Activated CD8-positive, alpha-beta T cell treated with anti-CD3 and anti-CD28 coated beads, Interleukin-2, amount 10 ng/mL, durations not matched to agents 7 days and 5 days (primary cell): ENCODE measurements around the gene MSI2. TPM values are rescaled to one million over a fixed set of nuclear protein-coding genes. Genes with fewer than 3 reads are reported as not detected.

Experiments used
- ATAC-seq: fragments of 150-1000 bp; cut with Tn5 transposase; one replicate; pipeline ENCODE4 v1.10.0; 2021; ENCODE audit warnings: moderate library complexity
- CTCF ChIA-PET: fragments of 350-600 bp; sonication (Branson Sonifier 250); formaldehyde crosslinking; loops from one replicate; lab custom pipeline; 2021; ENCODE audit warnings: antibody characterized with exemption; lab: Charles Lee
- POLR2A ChIA-PET: fragments of 350-600 bp; sonication (Branson Sonifier 250); formaldehyde crosslinking; loops from one replicate; lab custom pipeline; 2021; ENCODE audit warnings: antibody characterized with exemption; lab: Charles Lee
- DNase-seq: peaks from one replicate; pipeline ENCODE4 v3.0.0-alpha.2; 2020
- H3K27ac Mint-ChIP-seq: one replicate; pipeline ENCODE4 v1.8.0; 2021; ENCODE audit warnings: mild to moderate bottlenecking, mixed read lengths
- H3K27me3 Mint-ChIP-seq: one replicate; pipeline ENCODE4 v1.8.0; 2021; ENCODE audit warnings: low read depth, mixed read lengths
- H3K36me3 Mint-ChIP-seq: one replicate; pipeline ENCODE4 v1.8.0; 2021; ENCODE audit warnings: low read depth, mixed read lengths
- H3K4me1 Mint-ChIP-seq: one replicate; pipeline ENCODE4 v1.8.0; 2021; ENCODE audit warnings: low read depth, mixed read lengths
- H3K4me3 Mint-ChIP-seq: one replicate; pipeline ENCODE4 v1.8.0; 2021; ENCODE audit warnings: mild to moderate bottlenecking, mixed read lengths
- H3K9me3 Mint-ChIP-seq: one replicate; pipeline ENCODE4 v1.8.0; 2022; ENCODE audit warnings: mixed read lengths; ENCODE audit not compliant: insufficient read depth
- total RNA-seq, 2 experiments: library from RNA; stranded (reverse); gene quantifications; one replicate each; pipeline ENCODE4 v1.2.3, GENCODE V29; 2021

MSI2 gene
- total RNA-seq, 2 experiments from 2014 or later: 123 to 125 TPM

GRCh38 chr17:57319806-57320205 lies 63.5 kb downstream of the MSI2 start:
- ChIA-PET CTCF (no interaction called here), POLR2A (no interaction called here)
- DNase-seq (no peak), ATAC-seq (no peak)
- H3K4me3 Mint-ChIP-seq: no peak overlapping the region
- peaks cover 26% of the 10 kb centered on the region for H3K36me3 Mint-ChIP-seq
- H3K27ac Mint-ChIP-seq: no peak overlapping the region
- no peaks in the 10 kb centered on the region for H3K9me3 Mint-ChIP-seq
- H3K4me1 Mint-ChIP-seq: no peaks in the 10 kb centered on the region
- H3K27me3 Mint-ChIP-seq: no peaks in the 10 kb centered on the region

- H3K4me1 Mint-ChIP-seq: peaks cover 12% of the 10 kb centered on the region
- H3K27me3 Mint-ChIP-seq: no peaks in the 10 kb centered on the region
- POLR2A ChIA-PET: no interaction called here
- no peak overlapping the region for H3K27ac Mint-ChIP-seq
- no peak overlapping the region for H3K4me3 Mint-ChIP-seq
- peaks cover 48% of the 10 kb centered on the region for H3K36me3 Mint-ChIP-seq
- CTCF ChIA-PET: no interaction called here
- no peak for DNase-seq
- H3K9me3 Mint-ChIP-seq: no peaks in the 10 kb centered on the region
- no peak for ATAC-seq
These were observed 67.1 kb downstream of the MSI2 start for GRCh38 chr17:57323391-57323790.

GRCh38 chr17:57324060-57324459 lies 67.7 kb downstream of the MSI2 start:
- H3K4me1 Mint-ChIP-seq: peaks cover 19% of the 10 kb centered on the region

GRCh38 chr17:57324631-57325030 lies 68.3 kb downstream of the MSI2 start:
- Mint-ChIP-seq H3K4me1 (peaks cover 19% of the 10 kb centered on the region), H3K27me3 (no peaks in the 10 kb centered on the region), H3K27ac (no peak overlapping the region), H3K36me3 (peaks cover 45% of the 10 kb centered on the region), H3K9me3 (no peaks in the 10 kb centered on the region), H3K4me3 (no peak overlapping the region)
- ATAC-seq: no peak
- ChIA-PET CTCF (no interaction called here), POLR2A (no interaction called here)
- no peak for DNase-seq

More at GRCh38 chr17:57324060-57324459, 67.7 kb downstream of the MSI2 start:
- ChIA-PET POLR2A (no interaction called here), CTCF (no interaction called here)
- Mint-ChIP-seq H3K4me3 (no peak overlapping the region), H3K9me3 (no peaks in the 10 kb centered on the region), H3K27ac (no peak overlapping the region), H3K27me3 (no peaks in the 10 kb centered on the region), H3K36me3 (peaks cover 48% of the 10 kb centered on the region)
- ATAC-seq: no peak
- DNase-seq: no peak

- CTCF ChIA-PET: interaction anchor here (1.5 kb wide), 1 partner anchor 17 kb away, joined by 4 read pairs; no protein-coding TSS in a partner anchor
- DNase-seq (no peak), ATAC-seq (no peak)
- POLR2A ChIA-PET: no interaction called here
- H3K27ac Mint-ChIP-seq: no peak overlapping the region
- peaks cover 52% of the 10 kb centered on the region for H3K36me3 Mint-ChIP-seq
- peaks cover 19% of the 10 kb centered on the region for H3K4me1 Mint-ChIP-seq
- no peak overlapping the region for H3K4me3 Mint-ChIP-seq
- no peaks in the 10 kb centered on the region for H3K9me3 Mint-ChIP-seq
- H3K27me3 Mint-ChIP-seq: no peaks in the 10 kb centered on the region
These were observed 70.0 kb downstream of the MSI2 start for GRCh38 chr17:57326336-57326735.

- Mint-ChIP-seq H3K27ac (no peak overlapping the region), H3K36me3 (peaks cover 54% of the 10 kb centered on the region), H3K9me3 (no peaks in the 10 kb centered on the region), H3K4me1 (peaks cover 19% of the 10 kb centered on the region), H3K27me3 (no peaks in the 10 kb centered on the region), H3K4me3 (no peak overlapping the region)
- ATAC-seq: no peak
- ChIA-PET CTCF (interaction anchor here (1.5 kb wide), 2 partner anchors 8 to 18 kb away, joined by 3 to 4 read pairs; no protein-coding TSS in a partner anchor), POLR2A (no interaction called here)
- DNase-seq: no peak
These were observed 70.4 kb downstream of the MSI2 start for GRCh38 chr17:57326764-57327163.

- no peak for DNase-seq
- POLR2A ChIA-PET: no interaction called here
- CTCF ChIA-PET: interaction anchor here (1.5 kb wide), 2 partner anchors 9 to 18 kb away, joined by 3 to 4 read pairs; no protein-coding TSS in a partner anchor
- Mint-ChIP-seq H3K4me1 (peaks cover 19% of the 10 kb centered on the region), H3K4me3 (no peak overlapping the region), H3K27ac (no peak overlapping the region), H3K27me3 (no peaks in the 10 kb centered on the region), H3K9me3 (no peaks in the 10 kb centered on the region), H3K36me3 (peaks cover 51% of the 10 kb centered on the region)
- ATAC-seq: no peak
These were observed 71.0 kb downstream of the MSI2 start for GRCh38 chr17:57327176-57327970.

- Mint-ChIP-seq H3K36me3 (peaks cover 48% of the 10 kb centered on the region), H3K27ac (no peak overlapping the region), H3K9me3 (no peaks in the 10 kb centered on the region), H3K4me1 (peaks cover 19% of the 10 kb centered on the region), H3K27me3 (no peaks in the 10 kb centered on the region), H3K4me3 (no peak overlapping the region)
- ChIA-PET CTCF (interaction anchor here (1.5 kb wide), 1 partner anchor 10 kb away, joined by 3 read pairs; no protein-coding TSS in a partner anchor), POLR2A (no interaction called here)
- ATAC-seq: no peak
- no peak for DNase-seq
These were observed 72.0 kb downstream of the MSI2 start for GRCh38 chr17:57328109-57328882.

- Mint-ChIP-seq H3K27me3 (no peaks in the 10 kb centered on the region), H3K36me3 (peaks cover 38% of the 10 kb centered on the region), H3K4me1 (peaks cover 19% of the 10 kb centered on the region), H3K27ac (no peak overlapping the region), H3K4me3 (no peak overlapping the region), H3K9me3 (no peaks in the 10 kb centered on the region)
- ChIA-PET CTCF (interaction anchor here (0.9 kb wide), 1 partner anchor 87 kb away, joined by 4 read pairs; no protein-coding TSS in a partner anchor), POLR2A (interaction anchor here (0.6 kb wide), 1 partner anchor 619 kb away, joined by 3 read pairs; no protein-coding TSS in a partner anchor)
- ATAC-seq (no peak), DNase-seq (no peak)
These were observed 73.3 kb downstream of the MSI2 start for GRCh38 chr17:57329380-57330214.

- Mint-ChIP-seq H3K9me3 (no peaks in the 10 kb centered on the region), H3K27me3 (no peaks in the 10 kb centered on the region), H3K27ac (no peak overlapping the region), H3K4me1 (peaks cover 19% of the 10 kb centered on the region), H3K36me3 (peaks cover 35% of the 10 kb centered on the region), H3K4me3 (no peak overlapping the region)
- CTCF ChIA-PET: no interaction called here
- POLR2A ChIA-PET: no interaction called here
- no peak for ATAC-seq
- no peak for DNase-seq
These were observed 74.3 kb downstream of the MSI2 start for GRCh38 chr17:57330587-57330986.

GRCh38 chr17:57331423-57331822 lies 75.1 kb downstream of the MSI2 start:
- H3K36me3 Mint-ChIP-seq: peaks cover 33% of the 10 kb centered on the region
- POLR2A ChIA-PET: interaction anchor here (0.6 kb wide), 1 partner anchor 40 kb away, joined by 4 read pairs; no protein-coding TSS in a partner anchor

More at GRCh38 chr17:57331423-57331822, 75.1 kb downstream of the MSI2 start:
- Mint-ChIP-seq H3K4me1 (peaks cover 21% of the 10 kb centered on the region), H3K4me3 (no peak overlapping the region), H3K9me3 (no peaks in the 10 kb centered on the region), H3K27me3 (no peaks in the 10 kb centered on the region), H3K27ac (no peak overlapping the region)
- CTCF ChIA-PET: no interaction called here
- ATAC-seq: no peak
- DNase-seq: no peak
